SH-SY5Y (cell line): Measurements from ENCODE around the gene LTB4R2.

Experiments used
- GATA2 ChIP-seq: IDR thresholded peaks from 2 replicates; pipeline ENCODE4 v1.6.1; 2011; ENCODE audit warnings: mild to moderate bottlenecking, low read depth, low read length
- GATA3 ChIP-seq: IDR thresholded peaks from 2 replicates; pipeline ENCODE4 v1.6.1; 2011; ENCODE audit warnings: low read depth, mild to moderate bottlenecking, low read length, moderate library complexity

LTB4R2 gene

DNA sequence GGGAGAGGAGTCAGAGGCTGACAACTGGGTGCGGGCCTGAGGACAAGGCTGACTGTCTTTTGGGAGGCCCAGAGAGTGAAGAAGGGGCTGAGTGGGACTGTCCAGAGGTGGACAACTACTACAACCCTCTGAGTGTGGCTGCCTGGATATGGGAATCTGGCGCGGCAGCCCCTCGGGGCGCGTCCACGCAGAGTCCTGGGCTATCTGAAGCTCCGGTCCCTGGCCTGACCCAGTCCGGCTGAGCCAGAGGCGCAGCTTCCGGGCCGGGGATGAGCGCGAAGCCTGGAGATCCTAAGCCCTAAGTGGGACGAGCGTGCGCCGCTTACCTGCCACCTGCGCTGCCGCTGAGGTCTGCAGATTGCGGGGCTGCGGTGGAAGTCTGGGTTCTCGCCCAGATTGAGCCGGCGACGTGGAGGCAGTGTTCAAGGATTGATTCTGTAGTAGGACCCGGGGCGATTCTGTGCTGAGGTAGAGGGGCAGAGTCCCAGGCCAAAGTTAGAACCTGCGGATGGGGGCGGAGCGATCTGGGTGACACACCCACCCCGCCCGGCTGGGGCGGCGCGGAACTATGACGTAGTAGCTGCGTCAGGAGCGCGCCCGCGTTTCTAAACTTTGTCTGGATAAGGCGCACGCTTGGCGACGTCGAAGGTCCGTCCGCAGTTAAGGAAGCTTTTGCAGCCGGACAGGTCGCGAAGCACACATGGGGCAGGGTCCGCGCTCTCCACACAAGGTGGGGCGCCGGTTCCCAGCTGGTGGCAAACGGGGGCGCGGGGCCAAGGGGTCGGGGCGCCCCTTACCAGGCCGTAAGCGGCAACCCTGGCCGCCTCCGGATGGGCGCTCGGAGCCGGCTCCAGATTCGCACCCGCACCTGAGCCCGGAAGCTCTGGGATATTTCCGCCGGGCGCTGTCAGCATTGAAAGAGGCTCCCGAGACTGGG, 10.4 kb upstream of the LTB4R2 start, which contains the start of the genes DHRS1 and NOP9:
DHRS1 (minus strand) TSS at position 526 of the 937 bp plus-strand sequence. CDS start 674 bp downstream, outside the sequence.
NOP9 (plus strand) TSS at position 596 of the 937 bp plus-strand sequence; CDS start at position 701, 105 bp downstream.
- no peak for TF ChIP-seq GATA3
- no peak for TF ChIP-seq GATA2

DNA sequence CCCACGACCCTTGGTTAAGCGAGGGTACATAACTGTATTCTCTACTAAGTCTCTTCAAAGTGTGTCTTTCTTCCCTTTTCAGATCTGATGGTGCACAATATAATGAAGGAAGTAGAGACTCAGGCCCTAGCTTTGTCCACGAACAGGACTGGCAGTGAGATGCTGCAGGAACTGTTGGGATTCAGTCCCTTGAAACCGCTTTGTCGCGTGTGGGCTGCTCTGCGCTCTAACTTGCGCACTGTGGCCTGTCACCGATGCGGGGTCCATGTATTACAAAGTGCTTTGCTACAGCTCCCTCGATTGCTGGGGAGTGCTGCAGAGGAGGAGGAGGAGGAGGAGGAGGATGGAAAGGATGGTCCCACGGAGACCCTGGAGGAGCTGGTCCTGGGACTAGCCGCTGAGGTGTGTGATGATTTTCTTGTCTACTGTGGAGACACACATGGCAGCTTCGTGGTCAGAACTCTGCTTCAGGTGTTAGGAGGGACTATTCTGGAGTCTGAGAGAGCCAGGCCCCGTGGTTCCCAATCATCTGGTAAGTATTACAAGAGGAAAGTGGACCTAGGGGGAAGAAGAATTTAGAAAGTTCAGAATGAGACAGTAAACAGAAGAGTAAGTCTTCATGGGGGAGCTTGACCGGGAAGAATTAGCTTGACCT, 9.5 kb upstream of the LTB4R2 start:
- no peak for TF ChIP-seq GATA3
- no peak for TF ChIP-seq GATA2

DNA sequence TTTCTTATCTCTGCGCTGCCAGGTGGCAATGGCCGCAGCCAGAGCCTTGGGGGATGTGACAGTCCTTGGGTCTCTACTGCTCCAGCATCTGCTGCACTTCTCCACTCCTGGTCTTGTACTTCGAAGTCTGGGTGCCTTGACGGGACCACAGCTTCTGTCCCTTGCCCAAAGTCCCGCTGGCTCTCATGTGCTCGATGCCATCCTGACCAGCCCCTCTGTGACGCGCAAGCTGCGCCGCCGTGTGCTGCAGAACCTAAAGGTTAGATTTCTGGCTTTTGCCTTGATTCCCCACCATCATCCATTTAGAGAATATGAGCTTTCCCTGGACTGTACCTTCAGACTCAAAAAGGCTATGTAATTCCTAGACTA, 5.9 kb upstream of the LTB4R2 start:
- TF ChIP-seq GATA2 (no peak), GATA3 (no peak)

DNA sequence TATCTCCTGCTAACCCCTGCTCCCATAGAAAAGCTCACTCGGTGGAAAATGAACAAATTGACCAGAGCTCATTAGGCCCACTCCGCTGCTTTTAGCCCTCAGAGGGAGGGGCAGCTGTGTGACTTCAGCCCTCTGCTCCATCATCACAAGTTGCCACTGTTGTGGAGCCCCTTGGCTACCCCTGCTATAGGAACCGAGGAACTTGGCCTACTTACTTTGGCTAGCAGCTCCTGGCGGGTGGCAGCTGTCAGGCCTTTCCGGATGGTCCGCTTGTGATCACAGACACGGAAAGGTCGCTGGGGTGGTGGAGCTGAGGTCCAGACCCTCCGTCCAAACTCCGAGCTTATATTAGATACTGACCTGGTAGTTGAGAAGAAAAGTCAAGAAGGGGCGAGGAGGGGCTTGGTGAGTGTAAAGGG, 2.8 kb upstream of the LTB4R2 start:
- no peak for TF ChIP-seq GATA2
- TF ChIP-seq GATA3 = no peak

DNA sequence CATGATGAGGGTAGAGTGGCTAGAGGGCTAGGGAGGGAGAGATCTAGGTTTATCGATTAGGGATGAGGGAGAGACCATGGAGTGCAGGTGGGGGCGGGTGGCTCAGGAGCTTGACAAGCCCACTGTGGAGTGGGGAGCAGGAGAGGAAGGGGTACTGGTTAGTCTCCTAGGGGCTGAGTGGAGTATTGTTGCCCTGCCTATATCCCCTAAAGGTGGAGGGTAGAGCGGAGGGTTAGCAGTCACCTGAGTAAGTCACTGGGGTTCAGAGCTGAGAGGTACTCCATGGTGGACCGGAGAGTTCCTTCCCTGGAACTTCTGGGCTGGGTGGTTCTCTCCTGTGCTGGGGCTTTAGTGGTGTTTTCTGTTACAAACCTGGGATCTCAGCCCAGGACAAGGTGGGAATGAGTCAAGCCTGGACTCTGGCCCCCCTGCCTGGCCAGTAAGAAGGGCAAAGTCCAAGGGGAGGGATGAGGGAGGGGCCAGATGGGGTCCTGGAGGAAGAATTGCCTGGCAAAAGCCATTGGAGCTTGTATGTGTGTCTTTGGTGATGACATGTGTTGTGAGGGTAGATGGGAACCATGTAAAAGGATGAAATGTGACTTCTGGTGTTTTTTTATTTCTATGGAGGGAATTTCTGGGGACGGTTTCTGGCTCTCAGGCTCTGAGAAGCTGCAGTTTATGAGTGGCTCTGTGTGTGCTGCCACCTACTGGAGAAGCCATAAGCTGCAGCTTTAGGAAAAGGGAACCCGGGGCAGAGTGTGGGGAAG, 2.2 kb upstream of the LTB4R2 start, which contains the start of gene CIDEB:
CIDEB (minus strand) TSS at position 403 of the 767 bp plus-strand sequence; CDS start at position 284, 119 bp downstream.
- no peak for TF ChIP-seq GATA3
- TF ChIP-seq GATA2 = no peak

DNA sequence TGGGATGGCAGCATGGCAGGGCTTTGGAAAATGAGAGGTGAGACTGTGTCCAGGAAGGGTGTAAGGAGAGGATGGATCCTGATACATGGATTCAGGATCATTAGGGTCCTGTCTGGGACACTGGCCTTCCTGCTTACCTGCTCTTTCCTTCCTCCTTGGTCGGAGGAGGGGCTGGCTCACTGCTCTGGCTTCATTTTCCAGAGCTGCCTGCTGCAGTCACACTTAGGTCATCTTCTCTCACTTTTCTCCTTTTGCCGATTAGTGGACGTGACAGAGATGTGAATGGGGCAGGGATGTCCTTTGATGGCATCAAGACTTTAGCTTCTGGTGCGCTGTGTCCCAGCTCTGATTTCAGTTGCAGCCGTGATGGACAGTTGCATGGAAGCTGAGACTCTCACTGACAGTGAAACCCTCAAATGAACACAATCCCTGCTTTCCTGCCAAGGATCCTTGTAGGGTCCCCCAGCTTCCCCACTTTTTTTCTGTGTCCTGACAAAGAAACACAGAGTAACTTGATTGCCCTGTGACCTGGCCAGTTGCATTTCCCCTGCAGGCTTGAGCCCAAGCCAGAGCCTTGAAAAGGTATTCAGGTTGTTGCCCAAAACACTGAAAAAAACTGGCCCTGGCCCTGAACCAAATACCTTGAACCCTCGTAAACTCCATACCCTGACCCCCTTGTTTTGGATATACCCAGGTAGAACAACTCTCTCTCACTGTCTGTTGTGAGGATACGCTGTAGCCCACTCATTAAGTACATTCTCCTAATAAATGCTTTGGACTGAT, 1.4 kb upstream of the LTB4R2 start:
- TF ChIP-seq GATA3 (no peak), GATA2 (no peak)

DNA sequence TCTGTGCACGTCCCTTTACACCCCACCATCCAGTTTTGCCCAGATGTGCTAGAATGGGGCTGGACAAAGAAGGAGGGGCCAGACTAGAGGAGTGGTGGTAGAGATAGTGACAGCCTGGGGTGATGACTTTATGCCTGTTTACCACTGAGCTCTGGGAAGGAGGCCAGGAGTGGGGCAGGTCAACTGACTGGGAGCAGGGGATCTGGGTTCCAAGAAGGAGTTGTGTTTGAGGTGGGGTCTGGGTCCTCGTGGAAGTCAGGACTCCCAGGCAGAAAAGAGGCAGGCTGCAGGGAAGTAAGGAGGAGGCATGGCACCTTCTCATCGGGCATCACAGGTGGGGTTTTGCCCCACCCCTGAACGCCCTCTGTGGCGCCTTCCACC, 315 bp downstream of the LTB4R2 start:
- TF ChIP-seq GATA2 (no peak), GATA3 (no peak)

DNA sequence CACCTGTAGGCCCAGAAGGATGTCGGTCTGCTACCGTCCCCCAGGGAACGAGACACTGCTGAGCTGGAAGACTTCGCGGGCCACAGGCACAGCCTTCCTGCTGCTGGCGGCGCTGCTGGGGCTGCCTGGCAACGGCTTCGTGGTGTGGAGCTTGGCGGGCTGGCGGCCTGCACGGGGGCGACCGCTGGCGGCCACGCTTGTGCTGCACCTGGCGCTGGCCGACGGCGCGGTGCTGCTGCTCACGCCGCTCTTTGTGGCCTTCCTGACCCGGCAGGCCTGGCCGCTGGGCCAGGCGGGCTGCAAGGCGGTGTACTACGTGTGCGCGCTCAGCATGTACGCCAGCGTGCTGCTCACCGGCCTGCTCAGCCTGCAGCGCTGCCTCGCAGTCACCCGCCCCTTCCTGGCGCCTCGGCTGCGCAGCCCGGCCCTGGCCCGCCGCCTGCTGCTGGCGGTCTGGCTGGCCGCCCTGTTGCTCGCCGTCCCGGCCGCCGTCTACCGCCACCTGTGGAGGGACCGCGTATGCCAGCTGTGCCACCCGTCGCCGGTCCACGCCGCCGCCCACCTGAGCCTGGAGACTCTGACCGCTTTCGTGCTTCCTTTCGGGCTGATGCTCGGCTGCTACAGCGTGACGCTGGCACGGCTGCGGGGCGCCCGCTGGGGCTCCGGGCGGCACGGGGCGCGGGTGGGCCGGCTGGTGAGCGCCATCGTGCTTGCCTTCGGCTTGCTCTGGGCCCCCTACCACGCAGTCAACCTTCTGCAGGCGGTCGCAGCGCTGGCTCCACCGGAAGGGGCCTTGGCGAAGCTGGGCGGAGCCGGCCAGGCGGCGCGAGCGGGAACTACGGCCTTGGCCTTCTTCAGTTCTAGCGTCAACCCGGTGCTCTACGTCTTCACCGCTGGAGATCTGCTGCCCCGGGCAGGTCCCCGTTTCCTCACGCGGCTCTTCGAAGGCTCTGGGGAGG, 985 bp downstream of the LTB4R2 start, which contains the start of gene LTB4R:
LTB4R (plus strand) TSS at position 857 of the 959 bp plus-strand sequence. CDS start 4,150 bp downstream, outside the sequence.
- no peak for TF ChIP-seq GATA2
- no peak for TF ChIP-seq GATA3

DNA sequence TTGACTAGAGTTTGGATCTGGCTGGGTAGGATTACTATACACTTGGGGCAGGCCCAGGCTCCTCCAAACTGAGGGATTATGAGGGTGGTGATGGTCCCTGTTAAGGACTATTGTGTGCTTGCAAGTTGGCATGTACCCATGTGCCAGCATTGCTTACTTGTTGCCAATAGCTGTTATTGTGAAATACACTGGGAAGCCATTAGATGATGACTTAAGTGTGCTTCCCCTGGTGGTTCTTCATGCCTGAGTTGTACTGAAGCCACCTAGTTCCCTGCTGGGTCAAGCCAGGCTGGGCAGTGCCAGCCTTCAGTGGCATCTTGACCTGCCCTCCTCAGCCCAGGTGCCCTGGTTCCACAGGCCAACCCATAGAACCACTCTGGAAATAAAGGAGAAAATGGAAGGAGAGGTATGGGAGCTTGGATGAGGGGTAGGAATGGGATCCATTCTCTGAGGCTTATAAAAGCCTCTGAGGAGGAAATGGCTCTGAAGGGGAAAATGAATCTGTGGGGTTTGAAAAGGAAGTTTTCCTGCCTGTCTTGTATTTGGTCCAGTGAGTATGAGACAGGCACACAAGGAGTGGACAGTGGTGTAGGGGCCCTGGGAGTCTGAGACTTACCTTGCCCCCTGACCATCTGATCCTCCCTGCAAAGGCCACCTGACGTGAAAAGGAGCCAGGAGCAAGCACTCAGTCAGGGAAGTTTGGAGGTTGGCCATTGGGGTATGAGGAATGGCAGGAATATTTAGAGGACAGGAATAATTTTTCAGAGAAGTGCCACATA, 2.1 kb downstream of the LTB4R2 start:
- TF ChIP-seq GATA2 (no peak), GATA3 (no peak)

DNA sequence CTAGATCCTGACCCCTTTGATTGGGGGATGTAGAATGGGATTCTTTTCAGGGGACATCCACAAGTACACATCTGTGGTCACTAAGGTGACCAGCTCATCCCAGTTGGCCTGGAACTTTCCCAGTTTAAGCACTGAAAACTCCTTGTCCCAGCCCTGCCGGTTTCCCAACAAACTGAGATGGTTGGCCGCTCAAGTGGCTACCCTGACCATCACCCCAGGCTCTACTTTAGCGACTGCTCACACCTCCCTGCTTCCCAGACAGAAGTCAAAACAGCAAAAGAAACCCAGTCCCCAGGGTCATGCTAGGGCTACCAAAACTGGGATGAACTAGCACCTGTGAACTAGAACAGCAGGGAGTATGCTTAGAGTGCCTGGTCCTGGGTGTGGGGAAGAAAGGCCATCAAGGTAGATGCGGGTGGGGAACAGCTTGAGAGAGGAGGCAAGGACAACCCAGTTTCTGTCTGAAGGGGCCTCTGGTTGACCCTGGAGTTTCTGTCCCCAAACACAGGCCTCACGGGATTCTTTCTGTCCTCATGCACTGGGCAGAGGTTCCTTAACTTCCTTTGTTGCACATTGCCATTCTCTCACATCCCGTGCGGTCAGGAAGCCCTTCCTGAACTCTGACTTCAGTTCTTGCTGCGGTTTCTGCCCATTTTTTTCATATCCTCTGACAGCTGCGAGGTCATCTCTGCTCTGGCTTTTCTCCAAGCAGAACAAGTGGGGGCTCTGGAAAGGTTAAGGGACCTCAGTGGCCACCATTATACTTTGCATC, 3.0 kb downstream of the LTB4R2 start:
- TF ChIP-seq GATA3 (no peak), GATA2 (no peak)

DNA sequence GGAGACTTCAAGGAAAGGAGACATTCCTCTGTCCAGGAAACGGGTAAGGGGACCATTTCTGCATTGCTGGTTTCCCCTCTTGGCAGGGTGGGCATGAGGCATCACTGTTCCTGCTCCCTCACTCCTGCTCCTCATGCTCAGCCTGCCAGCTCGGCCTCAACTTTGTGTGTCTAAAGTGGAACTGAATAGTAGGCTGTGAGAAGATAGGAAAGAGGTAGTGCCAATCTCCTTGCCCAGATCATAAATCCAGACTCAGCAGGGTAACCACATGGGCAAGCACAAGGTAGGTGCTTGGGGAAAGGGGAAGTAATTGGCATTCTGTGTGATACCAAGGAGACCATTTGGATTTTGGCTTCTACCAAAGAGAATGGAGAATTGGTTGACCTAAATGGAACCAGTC, 4.0 kb downstream of the LTB4R2 start:
- no peak for TF ChIP-seq GATA3
- TF ChIP-seq GATA2 = no peak
